ENCODE results near the gene CECR2. TPM values are rescaled to one million over a fixed set of nuclear protein-coding genes. Genes with fewer than 3 reads are reported as not detected.
"Not testable (repeated sequence)": the region's sequence is repeated elsewhere in the genome, so short reads cannot be mapped to it uniquely, and the experiment has no call there.

The CECR2 gene
- total RNA-seq, 2 donors from 2014 or later = 0.23 to 0.77 TPM

DNA sequence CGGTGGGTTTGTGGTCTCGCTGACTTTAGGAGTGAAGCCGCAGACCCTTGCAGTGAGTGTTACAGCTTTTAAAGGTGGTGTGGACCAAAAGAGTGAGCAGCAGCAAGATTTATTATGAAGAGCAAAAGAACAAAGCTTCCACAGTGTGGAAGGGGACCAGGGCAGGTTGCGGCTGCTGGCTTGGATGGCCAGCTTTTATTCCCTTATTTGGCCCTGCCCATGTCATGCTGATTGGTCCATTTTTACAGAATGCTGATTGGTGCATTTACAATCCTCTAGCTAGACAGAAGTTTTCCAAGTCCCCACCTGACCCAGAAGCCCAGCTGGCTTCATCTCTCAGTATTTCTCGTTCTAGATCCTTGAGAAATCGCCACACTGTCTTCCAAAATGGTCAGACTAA lies 58.3 kb downstream of the CECR2 start:
- Mint-ChIP-seq H3K27me3 (ENCODE audit: low read depth) (peaks cover 20% of the 10 kb centered on the region), H3K4me1 (ENCODE audit: low read depth) (peaks cover 10% of the 10 kb centered on the region)
- not testable (repeated sequence) for DNase-seq; H3K4me3 Mint-ChIP-seq; H3K9me3 Mint-ChIP-seq; H3K27ac Mint-ChIP-seq; ATAC-seq (replicated peaks in 1 of 2); H3K36me3 Mint-ChIP-seq (ENCODE audit: insufficient read depth in 2 of 2)

DNA sequence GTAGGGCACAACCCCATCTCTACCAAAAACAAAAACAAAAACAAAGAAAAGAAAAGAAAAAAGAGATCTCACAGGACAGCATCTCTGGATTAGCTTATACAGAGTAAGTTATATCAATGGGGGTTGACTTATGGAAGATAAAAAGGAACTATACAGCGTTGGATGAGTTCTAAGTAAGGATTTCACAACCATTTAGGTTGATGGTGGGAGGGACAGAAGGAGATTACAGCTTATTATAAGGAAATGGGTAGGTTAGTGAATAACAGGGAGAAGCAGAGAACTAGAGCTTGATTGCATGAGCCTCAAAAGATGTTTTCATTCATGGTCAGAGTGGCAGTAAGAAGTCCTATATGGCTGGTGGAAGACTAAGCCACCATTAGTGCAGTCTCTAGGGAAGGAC lies 60.3 kb downstream of the CECR2 start:
- Mint-ChIP-seq H3K27me3 (ENCODE audit: low read depth) (peaks cover 20% of the 10 kb centered on the region), H3K27ac (no peak overlapping the region), H3K4me1 (ENCODE audit: low read depth) (peaks cover 10% of the 10 kb centered on the region), H3K4me3 (no peak overlapping the region), H3K36me3 (ENCODE audit: insufficient read depth in 2 of 2) (no peaks in the 10 kb centered on the region), H3K9me3 (no peaks in the 10 kb centered on the region)
- ATAC-seq (replicated peaks in 1 of 2) (no peak), DNase-seq (no peak)

DNA sequence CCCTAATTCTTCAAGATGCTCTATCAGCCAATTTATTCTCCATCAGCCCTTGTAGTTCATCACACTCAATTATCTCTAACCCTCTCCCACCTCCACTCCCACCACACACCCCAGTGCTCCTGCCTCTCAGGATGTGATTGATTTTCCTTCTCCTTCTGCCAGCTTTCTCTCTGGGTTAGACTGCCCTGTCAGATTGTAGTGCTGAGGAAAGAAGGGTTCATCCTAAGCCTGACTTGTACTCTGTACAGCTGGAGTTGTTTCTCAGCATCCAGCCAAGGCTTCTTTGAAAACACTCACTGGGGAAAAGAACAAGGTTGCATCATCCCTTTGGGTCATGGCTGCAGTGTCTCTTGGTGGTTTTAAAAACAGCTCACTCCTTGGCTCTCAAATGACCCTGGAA lies 61.2 kb downstream of the CECR2 start:
- Mint-ChIP-seq H3K4me1 (ENCODE audit: low read depth) (peaks cover 10% of the 10 kb centered on the region), H3K27me3 (ENCODE audit: low read depth) (peaks cover 20% of the 10 kb centered on the region), H3K4me3 (no peak overlapping the region), H3K27ac (no peak overlapping the region), H3K9me3 (no peaks in the 10 kb centered on the region), H3K36me3 (ENCODE audit: insufficient read depth in 2 of 2) (no peaks in the 10 kb centered on the region)
- ATAC-seq (replicated peaks in 1 of 2) (no peak), DNase-seq (no peak)

DNA sequence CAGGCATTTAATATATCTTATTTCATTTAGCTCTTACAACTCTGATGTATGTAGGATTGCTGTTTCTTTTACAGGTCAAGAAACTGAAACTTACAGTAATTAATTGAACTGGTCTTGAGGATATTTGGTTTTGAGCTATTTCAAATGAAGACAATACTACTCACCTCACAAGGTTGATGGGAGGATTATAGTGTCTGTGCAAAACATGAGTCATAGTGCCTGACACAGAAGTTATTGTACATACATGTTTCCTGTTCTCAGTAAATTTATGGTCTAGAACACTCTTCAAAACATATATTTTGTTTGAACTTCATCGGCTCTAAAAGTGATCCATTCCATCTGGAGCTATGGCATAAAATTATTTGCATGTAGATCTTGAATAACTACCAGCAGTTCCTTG lies 61.9 kb downstream of the CECR2 start:
- Mint-ChIP-seq H3K36me3 (ENCODE audit: insufficient read depth in 2 of 2) (no peaks in the 10 kb centered on the region), H3K4me3 (no peak overlapping the region), H3K27me3 (ENCODE audit: low read depth) (peaks cover 21% of the 10 kb centered on the region), H3K9me3 (no peaks in the 10 kb centered on the region), H3K27ac (no peak overlapping the region), H3K4me1 (ENCODE audit: low read depth) (peaks cover 10% of the 10 kb centered on the region)
- no peak for DNase-seq
- peak; percentile 55 to 75 for ATAC-seq (replicated peaks in 1 of 2)

DNA sequence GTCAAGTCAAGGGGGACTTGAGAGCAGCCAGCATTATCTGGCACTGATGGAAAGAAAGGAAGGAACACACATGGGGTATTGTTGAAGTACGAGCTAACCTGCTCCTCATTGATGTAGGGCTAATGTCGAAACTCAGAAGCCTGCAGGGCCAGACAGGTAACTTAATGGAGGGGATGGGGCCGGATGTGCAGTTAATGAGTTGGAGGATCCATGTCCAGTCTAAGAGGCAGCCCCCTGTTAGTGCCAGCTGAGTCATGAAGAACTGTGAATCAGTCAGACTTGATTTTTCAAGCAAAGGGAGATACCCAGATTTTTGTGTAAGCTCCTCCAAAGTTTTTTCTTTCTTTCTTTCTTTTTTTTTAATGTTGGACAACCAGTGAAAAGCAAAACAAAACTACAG lies 65.6 kb downstream of the CECR2 start:
- DNase-seq = no peak
- no peak for ATAC-seq (replicated peaks in 1 of 2)
- H3K4me3 Mint-ChIP-seq = no peak overlapping the region
- no peak overlapping the region for H3K27ac Mint-ChIP-seq
- no peaks in the 10 kb centered on the region for H3K36me3 Mint-ChIP-seq (ENCODE audit: insufficient read depth in 2 of 2)
- H3K9me3 Mint-ChIP-seq = no peaks in the 10 kb centered on the region
- H3K4me1 Mint-ChIP-seq (ENCODE audit: low read depth) = peaks cover 15% of the 10 kb centered on the region
- peaks cover 16% of the 10 kb centered on the region for H3K27me3 Mint-ChIP-seq (ENCODE audit: low read depth)

DNA sequence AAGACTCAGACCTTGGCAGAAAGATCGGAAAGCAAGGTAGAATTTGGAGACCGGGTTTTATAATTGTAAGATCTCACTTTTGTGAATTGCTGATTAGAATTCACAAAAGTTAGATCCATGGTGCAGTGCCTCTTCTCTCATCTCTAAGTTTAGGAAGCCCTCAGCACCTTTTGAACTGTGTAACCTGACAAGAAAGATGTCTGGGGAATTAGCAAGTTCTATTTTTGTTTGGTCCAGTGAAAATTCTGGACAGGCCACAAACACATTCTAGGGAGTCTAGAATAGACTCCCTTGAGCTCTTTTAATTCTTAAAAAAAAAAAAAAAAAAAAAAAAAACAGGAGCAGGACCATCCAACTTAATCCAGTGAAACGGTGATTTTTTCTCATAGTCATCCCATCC lies 66.1 kb downstream of the CECR2 start:
- peaks cover 12% of the 10 kb centered on the region for H3K4me1 Mint-ChIP-seq (ENCODE audit: low read depth)
- no peak overlapping the region for H3K27ac Mint-ChIP-seq
- ATAC-seq (replicated peaks in 1 of 2) = no peak
- no peak overlapping the region for H3K4me3 Mint-ChIP-seq
- H3K27me3 Mint-ChIP-seq (ENCODE audit: low read depth) = peaks cover 16% of the 10 kb centered on the region
- DNase-seq = no peak
- H3K36me3 Mint-ChIP-seq (ENCODE audit: insufficient read depth in 2 of 2) = no peaks in the 10 kb centered on the region
- no peaks in the 10 kb centered on the region for H3K9me3 Mint-ChIP-seq

DNA sequence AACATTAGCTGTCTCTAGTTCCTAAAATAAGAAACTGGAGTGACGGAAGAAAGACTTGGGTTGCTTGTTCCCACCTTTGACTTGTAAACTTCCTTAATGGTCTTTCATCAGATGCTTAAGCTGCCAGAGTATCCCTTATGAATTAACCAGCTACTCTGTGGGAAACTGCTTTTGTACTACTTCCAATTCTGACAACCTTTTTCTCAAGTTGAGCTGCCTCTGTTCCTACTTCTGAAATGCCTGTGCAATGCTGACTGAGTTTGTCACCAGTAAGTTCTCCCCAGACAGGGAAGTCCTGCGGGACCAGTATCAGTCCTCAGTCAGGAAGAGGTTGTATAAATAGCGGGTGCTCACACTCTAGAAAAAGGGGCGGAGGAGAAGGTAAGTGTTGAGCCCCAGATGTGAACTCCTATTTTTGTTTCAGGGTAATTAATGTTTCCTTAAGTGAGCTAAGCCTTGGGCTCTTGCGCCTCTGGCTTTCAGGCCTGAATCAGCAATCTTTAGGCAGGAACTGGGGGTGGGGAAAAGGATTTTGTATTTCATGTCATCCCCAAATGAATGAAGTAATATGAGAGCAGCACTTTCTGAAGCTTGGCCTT lies 67.2 kb downstream of the CECR2 start:
- H3K4me3 Mint-ChIP-seq = no peak overlapping the region
- peaks cover 5% of the 10 kb centered on the region for H3K4me1 Mint-ChIP-seq (ENCODE audit: low read depth)
- H3K27ac Mint-ChIP-seq = no peak overlapping the region
- H3K27me3 Mint-ChIP-seq (ENCODE audit: low read depth) = peaks cover 16% of the 10 kb centered on the region
- H3K36me3 Mint-ChIP-seq (ENCODE audit: insufficient read depth in 2 of 2) = no peaks in the 10 kb centered on the region
- no peak for ATAC-seq (replicated peaks in 1 of 2)
- no peaks in the 10 kb centered on the region for H3K9me3 Mint-ChIP-seq
- no peak for DNase-seq

DNA sequence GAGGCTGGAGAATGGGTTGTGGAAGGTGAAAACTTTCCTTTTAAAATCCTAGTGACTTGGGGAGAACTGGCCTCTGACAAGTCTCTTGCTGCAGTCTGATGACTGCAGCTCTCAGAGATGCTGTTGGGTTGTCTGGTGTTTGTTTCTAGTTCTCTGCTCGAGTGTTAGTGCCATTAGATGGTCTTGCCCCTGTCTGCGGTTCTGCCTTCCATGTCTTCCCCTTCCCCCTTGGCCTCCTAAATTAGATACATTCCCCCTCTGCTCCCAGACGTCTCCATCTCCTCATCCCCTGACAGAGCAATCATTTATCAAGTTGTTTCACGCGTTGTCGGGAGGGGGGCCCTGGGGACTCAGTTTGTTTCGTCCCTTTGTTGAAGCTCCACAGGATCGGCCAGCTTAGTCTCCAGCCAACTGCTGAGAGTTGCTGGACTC lies 67.7 kb downstream of the CECR2 start:
- DNase-seq (no peak), ATAC-seq (replicated peaks in 1 of 2) (no peak)
- Mint-ChIP-seq H3K4me3 (no peak overlapping the region), H3K27ac (no peak overlapping the region), H3K36me3 (ENCODE audit: insufficient read depth in 2 of 2) (no peaks in the 10 kb centered on the region), H3K9me3 (no peaks in the 10 kb centered on the region), H3K4me1 (ENCODE audit: low read depth) (peaks cover 5% of the 10 kb centered on the region), H3K27me3 (ENCODE audit: low read depth) (peaks cover 16% of the 10 kb centered on the region)

DNA sequence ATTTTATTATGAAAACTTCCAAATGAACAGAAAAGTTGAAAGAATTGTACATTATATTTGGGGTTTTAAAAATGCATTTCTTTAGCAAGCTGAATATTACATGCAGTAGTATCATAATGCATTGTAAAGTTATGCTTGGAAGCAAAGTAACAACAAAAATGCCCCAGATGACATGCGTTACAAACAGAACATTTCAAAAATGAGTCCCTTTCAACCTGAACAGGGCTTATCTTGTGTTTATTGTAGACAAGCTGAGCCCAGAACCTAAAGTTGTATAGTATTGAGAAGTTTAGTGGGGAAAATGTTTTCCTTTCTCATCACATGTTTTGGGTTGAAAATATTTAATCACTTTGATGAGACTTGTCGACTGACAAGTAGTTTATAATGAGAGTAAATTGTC lies 68.8 kb downstream of the CECR2 start:
- Mint-ChIP-seq H3K4me1 (ENCODE audit: low read depth) (peaks cover 5% of the 10 kb centered on the region), H3K27me3 (ENCODE audit: low read depth) (peaks cover 16% of the 10 kb centered on the region), H3K27ac (no peak overlapping the region), H3K4me3 (no peak overlapping the region), H3K9me3 (no peaks in the 10 kb centered on the region), H3K36me3 (ENCODE audit: insufficient read depth in 2 of 2) (no peaks in the 10 kb centered on the region)
- ATAC-seq (replicated peaks in 1 of 2) = no peak
- DNase-seq = no peak

DNA sequence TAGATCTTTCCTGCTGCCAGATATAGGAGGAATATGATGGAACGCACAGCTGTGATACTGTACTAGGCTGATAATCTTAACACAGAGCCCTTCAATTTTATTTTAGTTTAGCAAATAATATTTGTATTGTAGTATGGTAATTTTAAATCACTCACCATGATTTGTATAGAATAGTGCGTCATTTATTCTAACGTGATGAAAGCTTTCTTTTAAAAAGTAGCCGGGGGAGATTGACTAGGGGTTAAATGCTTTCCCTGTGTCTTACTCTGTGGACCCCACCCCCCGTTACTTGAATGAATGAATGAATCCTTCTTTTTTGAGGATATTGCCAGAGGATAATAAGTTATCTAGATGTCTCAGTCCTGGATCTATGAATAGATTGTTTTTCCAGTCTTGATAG lies 72.1 kb downstream of the CECR2 start:
- no peak overlapping the region for H3K4me3 Mint-ChIP-seq
- peaks cover 5% of the 10 kb centered on the region for H3K4me1 Mint-ChIP-seq (ENCODE audit: low read depth)
- ATAC-seq (replicated peaks in 1 of 2) = no peak
- no peak for DNase-seq
- H3K27ac Mint-ChIP-seq = no peak overlapping the region
- H3K27me3 Mint-ChIP-seq (ENCODE audit: low read depth) = peaks cover 14% of the 10 kb centered on the region
- no peaks in the 10 kb centered on the region for H3K36me3 Mint-ChIP-seq (ENCODE audit: insufficient read depth in 2 of 2)
- H3K9me3 Mint-ChIP-seq = no peaks in the 10 kb centered on the region

DNA sequence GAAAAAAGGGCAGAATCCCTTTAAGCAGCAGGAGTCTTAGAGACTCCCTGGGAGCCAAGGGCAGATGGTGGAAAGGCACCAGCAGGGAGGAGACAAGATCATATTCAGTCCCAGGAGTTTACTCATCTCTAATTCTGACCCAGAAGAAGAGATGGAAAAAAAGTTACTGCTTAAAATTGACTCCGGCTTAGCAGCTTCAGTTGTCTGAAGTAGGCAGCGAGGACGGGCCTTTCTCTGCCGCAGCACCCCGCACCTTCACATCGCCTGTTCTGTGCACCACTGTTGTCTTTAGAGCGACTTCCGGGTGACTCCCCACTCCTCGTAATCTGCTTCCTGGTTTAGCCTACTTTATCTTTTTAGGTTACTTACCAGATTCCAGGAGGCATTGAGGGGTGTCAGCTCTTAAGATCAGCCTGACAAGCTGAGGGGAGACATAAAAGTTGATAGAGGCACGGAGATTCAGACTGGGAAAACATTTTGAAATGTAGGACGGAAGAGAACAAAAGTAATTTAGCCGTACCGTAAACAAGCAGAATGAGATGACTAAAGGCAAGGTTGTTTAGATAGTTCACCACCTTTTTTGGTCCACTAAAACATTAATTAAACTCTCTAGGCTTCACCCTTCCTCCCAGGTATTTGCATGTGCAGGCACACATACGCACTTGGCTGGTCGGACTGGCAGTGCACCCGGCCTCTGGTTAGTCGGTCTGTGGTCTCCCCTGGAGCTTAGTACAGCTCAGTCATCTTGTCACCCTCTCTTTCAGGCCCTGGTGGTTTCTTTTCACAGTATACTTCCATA lies 74.3 kb downstream of the CECR2 start:
- DNase-seq = no peak
- H3K4me1 Mint-ChIP-seq (ENCODE audit: low read depth) = no peaks in the 10 kb centered on the region
- no peaks in the 10 kb centered on the region for H3K27me3 Mint-ChIP-seq (ENCODE audit: low read depth)
- H3K4me3 Mint-ChIP-seq = no peak overlapping the region
- H3K27ac Mint-ChIP-seq = no peak overlapping the region
- H3K9me3 Mint-ChIP-seq = no peaks in the 10 kb centered on the region
- no peak for ATAC-seq (replicated peaks in 1 of 2)
- no peaks in the 10 kb centered on the region for H3K36me3 Mint-ChIP-seq (ENCODE audit: insufficient read depth in 2 of 2)

DNA sequence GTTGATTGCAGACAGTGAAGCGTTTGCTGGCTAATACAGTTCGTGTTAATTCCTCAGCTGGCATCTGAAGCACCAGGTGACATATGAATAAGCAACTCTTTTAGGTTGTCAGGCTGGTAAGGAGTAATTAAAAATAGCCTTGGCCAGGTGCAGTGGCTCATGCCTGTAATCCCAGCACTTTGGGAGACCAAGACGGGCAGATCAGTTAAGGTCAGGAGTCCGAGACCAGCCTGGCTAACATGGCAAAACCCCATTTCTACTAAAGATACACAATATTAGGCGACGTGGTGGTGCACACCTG lies 74.9 kb downstream of the CECR2 start:
- Mint-ChIP-seq H3K4me3 (no peak overlapping the region), H3K9me3 (no peaks in the 10 kb centered on the region), H3K4me1 (ENCODE audit: low read depth) (no peaks in the 10 kb centered on the region), H3K36me3 (ENCODE audit: insufficient read depth in 2 of 2) (no peaks in the 10 kb centered on the region), H3K27me3 (ENCODE audit: low read depth) (no peaks in the 10 kb centered on the region), H3K27ac (no peak overlapping the region)
- ATAC-seq (replicated peaks in 1 of 2) (no peak), DNase-seq (no peak)

DNA sequence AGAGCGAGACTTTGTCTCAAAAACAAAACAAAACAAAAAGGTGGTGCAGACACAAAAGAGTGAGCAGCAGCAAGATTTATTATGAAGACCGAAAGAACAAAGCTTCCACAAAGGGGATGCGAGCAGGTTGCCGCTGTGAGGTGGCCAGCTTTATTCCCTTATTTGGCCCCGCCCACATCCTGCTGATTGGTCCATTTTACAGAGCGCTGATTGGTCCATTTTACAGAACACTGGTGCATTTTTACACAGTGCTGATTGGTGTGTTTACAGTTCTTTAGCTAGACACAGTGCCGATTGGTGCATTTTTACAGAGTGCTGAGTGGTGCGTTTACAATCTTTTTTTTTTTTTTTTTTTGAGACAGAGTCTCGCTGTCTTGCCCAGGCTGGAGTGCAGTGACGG lies 77.4 kb downstream of the CECR2 start:
- ATAC-seq (replicated peaks in 1 of 2) = no peak
- no peak for DNase-seq
- no peaks in the 10 kb centered on the region for H3K36me3 Mint-ChIP-seq (ENCODE audit: insufficient read depth in 2 of 2)

DNA sequence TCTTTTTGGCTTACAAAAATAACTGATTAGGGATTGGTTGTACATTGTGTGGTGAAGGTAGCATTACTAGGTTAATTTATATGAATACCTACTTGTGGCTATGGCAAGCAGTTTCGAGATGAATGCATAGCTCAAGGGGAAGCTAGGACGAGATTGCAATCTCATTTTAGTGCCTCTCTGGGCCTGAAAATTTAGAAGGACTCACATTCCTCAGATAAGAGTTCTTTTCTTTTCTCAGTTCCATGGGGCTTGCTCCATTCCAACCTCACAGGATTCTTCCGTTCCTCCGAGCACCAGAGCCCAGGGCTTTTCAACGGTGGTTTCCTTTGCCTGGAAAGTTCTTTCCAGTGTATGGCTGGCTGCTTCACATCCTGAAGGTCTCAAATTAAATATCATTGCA lies 82.1 kb downstream of the CECR2 start:
- H3K27ac Mint-ChIP-seq = no peak overlapping the region
- no peaks in the 10 kb centered on the region for H3K4me1 Mint-ChIP-seq (ENCODE audit: low read depth)
- no peaks in the 10 kb centered on the region for H3K9me3 Mint-ChIP-seq
- no peaks in the 10 kb centered on the region for H3K36me3 Mint-ChIP-seq (ENCODE audit: insufficient read depth in 2 of 2)
- no peak for DNase-seq
- H3K4me3 Mint-ChIP-seq = no peak overlapping the region
- ATAC-seq (replicated peaks in 1 of 2) = no peak
- no peaks in the 10 kb centered on the region for H3K27me3 Mint-ChIP-seq (ENCODE audit: low read depth)

More for the DNA sequence above, 77.4 kb downstream of the CECR2 start:
- Mint-ChIP-seq H3K27ac (no peak overlapping the region), H3K9me3 (no peaks in the 10 kb centered on the region), H3K4me1 (ENCODE audit: low read depth) (no peaks in the 10 kb centered on the region), H3K27me3 (ENCODE audit: low read depth) (no peaks in the 10 kb centered on the region), H3K4me3 (no peak overlapping the region)
